SK-N-MC (cell line): ENCODE results near the gene PKD2.

ENCODE experiments used
- DNase-seq: peaks from one replicate; pipeline ENCODE4 v3.0.0-alpha.2; 2011; ENCODE audit warnings: low read depth, low spot score
- H3K27ac ChIP-seq: fragments of 200-600 bp; sonication (generic); 2 replicates; pipeline ENCODE4 v1.5.1; 2016; ENCODE audit warnings: mixed run types
- H3K36me3 ChIP-seq: fragments of 200-600 bp; sonication (generic); 2 replicates; pipeline ENCODE4 v1.6.1; 2017; ENCODE audit warnings: antibody characterized with exemption, low read length, mixed read lengths; ENCODE audit not compliant: insufficient read depth
- H3K4me3 ChIP-seq: fragments of 200-600 bp; sonication (generic); 2 replicates; pipeline ENCODE4 v1.5.1; 2016
- H3K9ac ChIP-seq: fragments of 200-600 bp; sonication (generic); 2 replicates; pipeline ENCODE4 v1.8.0; 2017; ENCODE audit warnings: mixed run types, mixed read lengths; ENCODE audit not compliant: insufficient read length
- H3K9me3 ChIP-seq: fragments of 200-600 bp; sonication (generic); 2 replicates; pipeline ENCODE4 v1.6.1; 2017; ENCODE audit warnings: low read depth, mild to moderate bottlenecking, antibody characterized with exemption, low read length, moderate library complexity, mixed read lengths
- EZH2 ChIP-seq: fragments of 200-600 bp; sonication (generic); IDR thresholded peaks from one replicate; pipeline ENCODE4 v1.6.1; 2017; ENCODE audit warnings: antibody characterized with exemption
- FOXP2 ChIP-seq: optimal IDR thresholded peaks from 2 replicates; pipeline ENCODE3; 2011; ENCODE audit warnings: mild to moderate bottlenecking, moderate library complexity; ENCODE audit not compliant: insufficient read depth; ENCODE audit errors: extremely low read length, control extremely low read depth
- POLR2AphosphoS5 ChIP-seq: IDR thresholded peaks from 2 replicates; pipeline ENCODE4 v1.6.1; 2012; ENCODE audit warnings: mild to moderate bottlenecking, low read depth, low read length, borderline replicate concordance

The PKD2 gene

GRCh38 chr4:88007304-88008121 is at the start of gene PKD2:
Gene PKD2 (plus strand): TSS chr4:88007635. CDS start chr4:88007734, 99 bp downstream.
- TF ChIP-seq FOXP2 (no peak), EZH2 (no peak), POLR2AphosphoS5 (peak; percentile 41; the same call in 1 of the 2 replicates)
- Histone ChIP-seq H3K36me3 (no peaks in the 10 kb centered on the region), H3K9me3 (no peaks in the 10 kb centered on the region), H3K27ac (no peak within 1 kb of the TSS), H3K4me3 (peak within 1 kb of the TSS; percentile 79), H3K9ac (peak within 1 kb of the TSS; percentile 61)
- no peak for DNase-seq

DNA sequence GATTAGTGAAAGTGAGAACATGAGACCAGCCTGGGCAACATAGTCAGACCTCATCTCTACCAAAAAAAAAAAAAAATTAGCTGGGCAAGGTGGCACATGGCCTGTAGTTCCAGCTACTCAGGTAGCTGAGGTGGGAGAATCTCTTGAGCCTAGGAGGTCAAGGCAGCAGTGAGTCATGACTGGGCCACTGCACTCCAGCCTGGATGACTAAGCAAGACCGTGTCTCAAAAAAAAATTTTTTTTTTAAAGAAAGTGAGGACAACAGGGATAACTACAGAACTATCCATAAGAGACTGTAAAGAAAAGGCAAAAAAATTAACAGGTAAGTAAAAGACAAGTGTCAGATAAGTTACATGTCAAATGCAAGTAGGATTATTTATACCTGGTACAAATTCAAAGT is 45.4 kb upstream of the PKD2 start:
- TF ChIP-seq FOXP2 (no peak), EZH2 (no peak), POLR2AphosphoS5 (no peak)
- DNase-seq, result no peak
- Histone ChIP-seq H3K9ac (no peak overlapping the region), H3K36me3 (no peaks in the 10 kb centered on the region), H3K9me3 (no peaks in the 10 kb centered on the region), H3K4me3 (no peak overlapping the region), H3K27ac (no peak overlapping the region)

DNA sequence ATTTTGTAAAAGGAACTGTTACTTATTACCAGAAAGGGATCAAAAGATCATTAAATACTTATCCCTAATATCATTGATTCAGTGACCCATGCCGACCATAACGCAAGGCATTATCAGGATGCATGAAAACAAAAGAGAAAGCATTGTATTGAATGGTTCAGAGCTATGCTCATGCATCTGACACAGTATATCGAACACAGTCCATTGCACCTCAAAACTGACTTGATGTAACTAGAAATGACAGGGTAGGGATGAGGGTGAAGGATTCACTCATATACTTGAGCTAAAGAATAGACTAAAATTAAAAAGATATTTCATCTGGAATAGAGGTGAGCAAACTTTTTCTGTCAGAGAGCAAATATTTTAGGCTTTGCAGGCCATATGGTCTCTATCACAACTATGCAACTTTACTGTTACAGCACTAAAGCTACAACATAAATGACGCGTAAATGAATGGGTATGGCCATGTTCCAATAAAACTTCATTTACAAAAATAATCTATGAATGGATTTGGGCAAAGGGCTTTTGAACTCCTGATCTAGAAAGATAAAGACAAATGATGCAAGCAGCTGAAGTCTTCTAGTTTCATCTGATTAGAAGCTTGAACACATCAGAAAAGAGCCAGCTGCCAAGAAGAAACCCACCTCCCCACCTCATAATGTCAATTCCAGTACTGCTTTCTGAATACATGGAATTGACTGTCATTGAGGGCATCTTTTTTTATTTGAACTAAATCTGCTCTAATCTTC is 44.9 kb upstream of the PKD2 start:
- TF ChIP-seq FOXP2 (no peak), POLR2AphosphoS5 (no peak), EZH2 (no peak)
- Histone ChIP-seq H3K9me3 (no peaks in the 10 kb centered on the region), H3K9ac (no peak overlapping the region), H3K27ac (no peak overlapping the region), H3K4me3 (no peak overlapping the region), H3K36me3 (no peaks in the 10 kb centered on the region)
- no peak for DNase-seq

- Histone ChIP-seq H3K36me3 (no peaks in the 10 kb centered on the region), H3K9ac (no peak overlapping the region), H3K9me3 (no peaks in the 10 kb centered on the region), H3K27ac (no peak overlapping the region), H3K4me3 (no peak overlapping the region)
- no peak for TF ChIP-seq POLR2AphosphoS5
- no peak for TF ChIP-seq FOXP2
- TF ChIP-seq EZH2, result no peak
- DNase-seq, result no peak
These were observed 41.9 kb upstream of the PKD2 start for GRCh38 chr4:87965501-87965975.

DNA sequence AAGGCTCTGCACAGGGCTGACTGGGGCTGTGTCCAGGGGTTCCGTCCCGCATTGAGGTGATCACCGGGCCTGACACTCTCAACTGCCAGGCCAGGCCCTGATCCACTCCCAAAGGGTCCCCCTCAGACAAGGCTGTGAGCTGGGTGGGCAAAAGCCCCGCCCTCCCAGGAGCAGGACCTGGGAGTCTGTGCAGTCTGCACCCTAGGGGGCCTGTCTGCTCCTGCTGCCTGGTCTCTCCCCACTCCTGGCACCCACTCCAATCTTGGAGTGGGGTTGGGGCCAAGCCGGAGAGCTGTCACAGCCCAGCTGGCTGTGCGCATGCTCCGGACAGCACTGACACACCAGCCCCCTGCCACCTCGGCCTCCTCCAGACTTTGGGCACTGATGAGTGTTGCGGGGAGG is 41.3 kb upstream of the PKD2 start:
- Histone ChIP-seq H3K36me3 (no peaks in the 10 kb centered on the region), H3K4me3 (no peak overlapping the region), H3K9me3 (no peaks in the 10 kb centered on the region), H3K9ac (no peak overlapping the region), H3K27ac (no peak overlapping the region)
- DNase-seq, result no peak
- TF ChIP-seq FOXP2 (no peak), POLR2AphosphoS5 (no peak), EZH2 (no peak)

DNA sequence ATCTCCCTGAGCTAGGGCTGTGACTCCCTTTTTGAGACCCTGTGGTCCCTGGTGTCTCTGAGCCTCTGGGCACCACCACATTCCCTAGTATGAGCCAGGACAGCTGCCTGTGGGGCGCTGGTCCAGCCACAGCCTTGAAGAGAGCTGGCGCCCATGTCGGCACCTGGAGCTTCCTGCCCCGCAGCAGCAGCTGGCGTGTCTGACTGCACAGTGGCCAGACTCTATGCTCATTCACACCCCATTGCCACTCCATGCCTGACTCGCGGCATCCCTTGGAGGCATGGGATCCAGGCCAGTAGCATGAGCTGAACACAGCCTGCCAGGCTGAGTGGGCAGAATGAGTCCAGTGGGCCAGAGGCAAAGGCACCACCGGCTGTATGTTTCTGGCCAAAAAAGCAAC is 40.2 kb upstream of the PKD2 start:
- Histone ChIP-seq H3K27ac (no peak overlapping the region), H3K9ac (no peak overlapping the region), H3K4me3 (no peak overlapping the region), H3K36me3 (no peaks in the 10 kb centered on the region), H3K9me3 (no peaks in the 10 kb centered on the region)
- no peak for DNase-seq
- TF ChIP-seq EZH2 (no peak), POLR2AphosphoS5 (no peak), FOXP2 (no peak)

DNA sequence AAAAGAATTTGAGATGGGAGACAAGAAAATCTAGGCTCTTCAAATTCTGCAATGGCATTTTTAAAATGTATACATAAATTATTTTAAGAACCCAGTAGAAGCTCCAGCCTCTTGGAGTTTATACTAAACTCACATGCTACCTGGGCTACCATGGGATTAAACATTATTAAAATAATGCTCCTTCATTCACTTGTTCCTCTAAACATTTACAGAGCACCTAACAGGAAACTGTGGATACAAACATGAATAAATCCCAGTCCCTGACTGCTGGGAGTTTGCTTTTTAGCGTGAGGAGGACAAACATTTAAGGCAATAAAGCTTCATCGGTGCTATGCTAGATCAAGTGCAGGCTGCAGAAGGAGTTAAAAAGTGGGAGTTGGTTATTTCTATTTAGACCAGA is 37.3 kb upstream of the PKD2 start:
- H3K9me3 ChIP-seq, result no peaks in the 10 kb centered on the region
- no peak for DNase-seq
- no peak overlapping the region for H3K27ac ChIP-seq
- no peaks in the 10 kb centered on the region for H3K36me3 ChIP-seq
- H3K9ac ChIP-seq, result no peak overlapping the region
- TF ChIP-seq POLR2AphosphoS5 (no peak), EZH2 (no peak), FOXP2 (no peak)
- H3K4me3 ChIP-seq, result no peak overlapping the region

- Histone ChIP-seq H3K4me3 (no peak overlapping the region), H3K36me3 (no peaks in the 10 kb centered on the region), H3K9me3 (no peaks in the 10 kb centered on the region), H3K27ac (no peak overlapping the region), H3K9ac (no peak overlapping the region)
- TF ChIP-seq POLR2AphosphoS5, result no peak
- TF ChIP-seq FOXP2, result no peak
- no peak for TF ChIP-seq EZH2
- no peak for DNase-seq
These were observed 35.6 kb upstream of the PKD2 start for GRCh38 chr4:87971866-87972265.
